Kidney epithelial cell (primary cell): Measurements from ENCODE around the gene RMND1. TPM values are rescaled to one million over a fixed set of nuclear protein-coding genes. Genes with fewer than 3 reads are reported as not detected.

Source experiments
- DNase-seq: peaks from one replicate; pipeline ENCODE4 v3.0.0-alpha.2; 2010; ENCODE audit warnings: low read depth
- H3K27me3 ChIP-seq: 2 replicates; pipeline ENCODE4 v1.6.0; 2011; ENCODE audit warnings: low read length; ENCODE audit not compliant: control insufficient read depth, insufficient read depth
- H3K36me3 ChIP-seq: 2 replicates; pipeline ENCODE4 v1.5.1; 2011; ENCODE audit warnings: low read length; ENCODE audit not compliant: control insufficient read depth, insufficient read depth
- H3K4me3 ChIP-seq: 2 replicates; pipeline ENCODE4 v1.5.1; 2011; ENCODE audit warnings: low read depth, mild to moderate bottlenecking, control low read depth, low read length
- CTCF ChIP-seq: IDR thresholded peaks from 2 replicates; pipeline ENCODE4 v1.5.1; 2011; ENCODE audit warnings: mild to moderate bottlenecking, moderate library complexity, low read length, control low read depth, inconsistent platforms; ENCODE audit not compliant: insufficient read depth, poor library complexity, severe bottlenecking
- total RNA-seq: library from RNA; depleted of rRNA; stranded (reverse); fragments of >200 nt; gene quantifications from 2 replicates; pipeline ENCODE4 v1.2.3, GENCODE V29; 2015

Gene RMND1
- total RNA-seq, 1 donor from 2014 or later = 59.8 TPM

GRCh38 chr6:151377095-151377494 lies 74.8 kb downstream of the RMND1 start:
- Histone ChIP-seq H3K27me3 (no peaks in the 10 kb centered on the region), H3K36me3 (no peaks in the 10 kb centered on the region), H3K4me3 (no peak overlapping the region)
- TF ChIP-seq CTCF = no peak
- DNase-seq = no peak

GRCh38 chr6:151376440-151376839 lies 75.5 kb downstream of the RMND1 start:
- no peak for TF ChIP-seq CTCF
- DNase-seq = no peak
- no peaks in the 10 kb centered on the region for H3K36me3 ChIP-seq
- H3K27me3 ChIP-seq = no peaks in the 10 kb centered on the region
- H3K4me3 ChIP-seq = no peak overlapping the region

GRCh38 chr6:151375833-151376232 lies 76.1 kb downstream of the RMND1 start:
- no peak for DNase-seq
- Histone ChIP-seq H3K36me3 (no peaks in the 10 kb centered on the region), H3K27me3 (no peaks in the 10 kb centered on the region), H3K4me3 (no peak overlapping the region)
- no peak for TF ChIP-seq CTCF

- H3K27me3 ChIP-seq = no peaks in the 10 kb centered on the region
- H3K36me3 ChIP-seq = no peaks in the 10 kb centered on the region
- DNase-seq = no peak
- TF ChIP-seq CTCF = no peak
- H3K4me3 ChIP-seq = no peak overlapping the region
Measured at GRCh38 chr6:151374036-151374683, 77.8 kb downstream of the RMND1 start.

GRCh38 chr6:151372164-151372563 lies 79.8 kb downstream of the RMND1 start:
- no peak for DNase-seq
- Histone ChIP-seq H3K4me3 (no peak overlapping the region), H3K36me3 (no peaks in the 10 kb centered on the region), H3K27me3 (no peaks in the 10 kb centered on the region)
- no peak for TF ChIP-seq CTCF

- TF ChIP-seq CTCF = peak; percentile 32
- no peak overlapping the region for H3K4me3 ChIP-seq
- no peak for DNase-seq
- no peaks in the 10 kb centered on the region for H3K27me3 ChIP-seq
- H3K36me3 ChIP-seq = no peaks in the 10 kb centered on the region
Measured at GRCh38 chr6:151370509-151371078, 81.3 kb downstream of the RMND1 start.
